OCI-LY1 (cell line): ENCODE measurements around the gene XRN1.
"Not testable (repeated sequence)": the region's sequence is repeated elsewhere in the genome, so short reads cannot be mapped to it uniquely, and the experiment has no call there.

Experiments
- EZH2 ChIP-seq: fragments of 200-600 bp; sonication (generic), shearing (Covaris generic); IDR thresholded peaks from 2 replicates; pipeline ENCODE4 v1.8.0; 2017; ENCODE audit warnings: borderline replicate concordance, mixed run types, mild to moderate bottlenecking, antibody characterized with exemption, low read length, moderate library complexity, mixed read lengths
- TF ChIP-seq, protein P1 (sequence below): fragments of 200-600 bp; sonication (generic), shearing (Covaris generic); IDR thresholded peaks from 2 replicates; pipeline ENCODE4 v1.5.1; 2017; ENCODE audit warnings: mild to moderate bottlenecking, antibody characterized with exemption, low read length, moderate library complexity, mixed read lengths

DNA sequence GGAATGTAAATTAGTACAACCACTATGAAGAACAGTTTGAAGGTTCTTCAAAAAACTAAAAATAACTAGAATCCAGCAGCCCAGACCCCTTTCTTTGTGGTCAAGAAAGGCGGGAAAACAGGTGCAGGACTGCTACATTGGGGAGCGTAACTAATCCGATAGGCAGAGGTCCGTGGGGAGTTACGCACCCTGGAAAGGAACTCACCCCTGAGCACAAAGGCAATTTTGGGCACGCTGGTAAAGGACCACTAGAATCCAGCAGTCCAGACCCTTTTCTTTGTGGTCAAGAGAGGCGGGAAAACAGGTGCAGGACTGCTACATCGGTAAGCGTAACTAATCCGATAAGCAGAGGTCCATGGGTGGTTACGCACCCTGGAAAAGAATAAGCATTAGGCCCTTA, 9.7 kb downstream of the XRN1 start:
- TF ChIP-seq, protein P1, sequence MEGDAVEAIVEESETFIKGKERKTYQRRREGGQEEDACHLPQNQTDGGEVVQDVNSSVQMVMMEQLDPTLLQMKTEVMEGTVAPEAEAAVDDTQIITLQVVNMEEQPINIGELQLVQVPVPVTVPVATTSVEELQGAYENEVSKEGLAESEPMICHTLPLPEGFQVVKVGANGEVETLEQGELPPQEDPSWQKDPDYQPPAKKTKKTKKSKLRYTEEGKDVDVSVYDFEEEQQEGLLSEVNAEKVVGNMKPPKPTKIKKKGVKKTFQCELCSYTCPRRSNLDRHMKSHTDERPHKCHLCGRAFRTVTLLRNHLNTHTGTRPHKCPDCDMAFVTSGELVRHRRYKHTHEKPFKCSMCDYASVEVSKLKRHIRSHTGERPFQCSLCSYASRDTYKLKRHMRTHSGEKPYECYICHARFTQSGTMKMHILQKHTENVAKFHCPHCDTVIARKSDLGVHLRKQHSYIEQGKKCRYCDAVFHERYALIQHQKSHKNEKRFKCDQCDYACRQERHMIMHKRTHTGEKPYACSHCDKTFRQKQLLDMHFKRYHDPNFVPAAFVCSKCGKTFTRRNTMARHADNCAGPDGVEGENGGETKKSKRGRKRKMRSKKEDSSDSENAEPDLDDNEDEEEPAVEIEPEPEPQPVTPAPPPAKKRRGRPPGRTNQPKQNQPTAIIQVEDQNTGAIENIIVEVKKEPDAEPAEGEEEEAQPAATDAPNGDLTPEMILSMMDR, result not testable (repeated sequence)
- not testable (repeated sequence) for TF ChIP-seq EZH2
